Endodermal cell (in vitro differentiated cells): ENCODE results near the gene NPLOC4. TPM values are rescaled to one million over a fixed set of nuclear protein-coding genes. Genes with fewer than 3 reads are reported as not detected.

Source experiments
- DNase-seq: peaks from one replicate; pipeline ENCODE4 v3.0.0-alpha.2; 2017
- H3K27ac ChIP-seq: 2 replicates; pipeline ENCODE4 v1.5.1; 2013; ENCODE audit warnings: mild to moderate bottlenecking, low read depth, low read length, moderate library complexity
- H3K27me3 ChIP-seq: 2 replicates; pipeline ENCODE4 v1.6.1; 2013; ENCODE audit warnings: mild to moderate bottlenecking, low read length, moderate library complexity; ENCODE audit not compliant: insufficient read depth, control insufficient read depth, poor library complexity, severe bottlenecking
- H3K36me3 ChIP-seq: 2 replicates; pipeline ENCODE4 v1.7.0; 2013; ENCODE audit warnings: mild to moderate bottlenecking, low read length, moderate library complexity; ENCODE audit not compliant: control insufficient read depth, insufficient read depth
- H3K4me1 ChIP-seq: one replicate; pipeline ENCODE4 v1.7.0; 2013; ENCODE audit warnings: low read length; ENCODE audit not compliant: control insufficient read depth, insufficient read depth
- H3K4me3 ChIP-seq: 2 replicates; pipeline ENCODE4 v1.5.1; 2013; ENCODE audit warnings: mild to moderate bottlenecking, low read length, moderate library complexity
- H3K9ac ChIP-seq: 2 replicates; pipeline ENCODE4 v1.6.1; 2013; ENCODE audit warnings: mild to moderate bottlenecking, low read length, moderate library complexity; ENCODE audit not compliant: poor library complexity, severe bottlenecking; ENCODE audit errors: extremely low read depth
- H3K9me3 ChIP-seq: 2 replicates; pipeline ENCODE4 v1.6.1; 2013; ENCODE audit warnings: mild to moderate bottlenecking, low read length, moderate library complexity; ENCODE audit not compliant: control insufficient read depth
- H3K27ac Mint-ChIP-seq: 2 replicates; pipeline ENCODE4 v1.8.0; 2020; ENCODE audit warnings: mixed read lengths
- H3K27me3 Mint-ChIP-seq: 2 replicates; pipeline ENCODE4 v1.8.0; 2021; ENCODE audit warnings: mild to moderate bottlenecking, mixed read lengths; ENCODE audit not compliant: insufficient read depth
- H3K36me3 Mint-ChIP-seq: 2 replicates; pipeline ENCODE4 v1.8.0; 2020; ENCODE audit warnings: low read depth, mixed read lengths
- H3K4me1 Mint-ChIP-seq: 2 replicates; pipeline ENCODE4 v1.8.0; 2020; ENCODE audit warnings: mixed read lengths
- H3K4me3 Mint-ChIP-seq: 2 replicates; pipeline ENCODE4 v1.8.0; 2020; ENCODE audit warnings: mild to moderate bottlenecking, moderate library complexity, mixed read lengths
- H3K9me3 Mint-ChIP-seq: 2 replicates; pipeline ENCODE4 v1.8.0; 2020; ENCODE audit warnings: mild to moderate bottlenecking, mixed read lengths
- CTCF ChIP-seq: fragments of 200-600 bp; sonication (generic); conservative IDR thresholded peaks from 2 replicates; pipeline ENCODE4 v1.5.0; 2021; ENCODE audit warnings: antibody characterized with exemption, mild to moderate bottlenecking
- WGBS, 2 experiments: methylation state at CpG; one replicate each; pipeline versions ENCODE4 v1.1.5 to v1.1.7; 2013; ENCODE audit warnings: missing lambda C conversion rate in 2 of 2, mixed read lengths in 1 of 2; ENCODE audit not compliant: insufficient coverage in 1 of 2, insufficient read length in 1 of 2; 5-methylcytosine and 5-hydroxymethylcytosine counted together
- total RNA-seq, 2 donors: library from RNA; stranded (reverse); fragmentation: NEBNext Ultra II Directional in 1 of 2; extraction: Animal tissue kit (Norgen Biotek cat#: 25700) in 1 of 2; gene quantifications; 2 replicates in 1 of 2; 3 replicates in 1 of 2; pipeline ENCODE4 v1.2.1, GENCODE V29; 2021

Gene NPLOC4
- total RNA-seq, 2 donors from 2014 or later: 113 to 118 TPM

- Histone ChIP-seq H3K4me1 (peaks cover 17% of the 10 kb centered on the region), H3K9me3 (no peaks in the 10 kb centered on the region), H3K27me3 (peaks cover 8% of the 10 kb centered on the region), H3K27ac (no peak overlapping the region), H3K4me3 (peak overlapping the region; percentile 93), H3K9ac (no peak overlapping the region), H3K36me3 (peaks cover 17% of the 10 kb centered on the region)
- Mint-ChIP-seq H3K27me3 (peaks cover 12% of the 10 kb centered on the region), H3K4me1 (peaks cover 18% of the 10 kb centered on the region), H3K4me3 (peak overlapping the region; percentile 98), H3K36me3 (peaks cover 14% of the 10 kb centered on the region), H3K27ac (no peak overlapping the region), H3K9me3 (peaks cover 3% of the 10 kb centered on the region)
- no peak for TF ChIP-seq CTCF
- no peak for DNase-seq
- 86 to 100% methylated on average over 2 to 4 of the region's 4 CpGs for WGBS, 2 experiments
Measured at GRCh38 chr17:81516439-81516838, 120.5 kb downstream of the NPLOC4 start.

- Histone ChIP-seq H3K27me3 (peaks cover 6% of the 10 kb centered on the region), H3K4me1 (peaks cover 17% of the 10 kb centered on the region), H3K27ac (no peak overlapping the region), H3K36me3 (peaks cover 26% of the 10 kb centered on the region), H3K4me3 (peak overlapping the region; percentile 93), H3K9me3 (no peaks in the 10 kb centered on the region), H3K9ac (peak overlapping the region; percentile 60)
- peaks cover 18% of the 10 kb centered on the region for H3K4me1 Mint-ChIP-seq
- DNase-seq: no peak
- peaks cover 22% of the 10 kb centered on the region for H3K36me3 Mint-ChIP-seq
- no peak for TF ChIP-seq CTCF
- H3K4me3 Mint-ChIP-seq: peak overlapping the region; percentile 98
- H3K27me3 Mint-ChIP-seq: peaks cover 4% of the 10 kb centered on the region
- 61 to 64% methylated on average over 16 to 19 of the region's 19 CpGs for WGBS, 2 experiments
- peaks cover 6% of the 10 kb centered on the region for H3K9me3 Mint-ChIP-seq
- H3K27ac Mint-ChIP-seq: peak overlapping the region; percentile 76
Measured at GRCh38 chr17:81515530-81516041, 121.3 kb downstream of the NPLOC4 start.

GRCh38 chr17:81514739-81515529 is 122.0 kb downstream of the NPLOC4 start:
- 1 to 2% methylated on average over 13 to 82 of the region's 82 CpGs for WGBS, 2 experiments
- H3K27ac ChIP-seq: peak overlapping the region; percentile 96
- H3K27ac Mint-ChIP-seq: peak overlapping the region; percentile 76

More at GRCh38 chr17:81514739-81515529, 122.0 kb downstream of the NPLOC4 start:
- Histone ChIP-seq H3K36me3 (peaks cover 32% of the 10 kb centered on the region), H3K4me3 (peak overlapping the region; percentile 93), H3K4me1 (peaks cover 14% of the 10 kb centered on the region), H3K27me3 (no peaks in the 10 kb centered on the region), H3K9me3 (no peaks in the 10 kb centered on the region), H3K9ac (peak overlapping the region; percentile 97)
- H3K4me1 Mint-ChIP-seq: peaks cover 21% of the 10 kb centered on the region
- peak overlapping the region; percentile 98 for H3K4me3 Mint-ChIP-seq
- peaks cover 29% of the 10 kb centered on the region for H3K36me3 Mint-ChIP-seq
- H3K27me3 Mint-ChIP-seq: no peaks in the 10 kb centered on the region
- TF ChIP-seq CTCF: no peak
- peak; percentile 96 for DNase-seq
- H3K9me3 Mint-ChIP-seq: peaks cover 6% of the 10 kb centered on the region
